ENCODE results near the gene MBLAC2. TPM values are rescaled to one million over a fixed set of nuclear protein-coding genes. Genes with fewer than 3 reads are reported as not detected.

MBLAC2 gene
- total RNA-seq, 2 donors from 2014 or later: 3.2 to 3.3 TPM

DNA sequence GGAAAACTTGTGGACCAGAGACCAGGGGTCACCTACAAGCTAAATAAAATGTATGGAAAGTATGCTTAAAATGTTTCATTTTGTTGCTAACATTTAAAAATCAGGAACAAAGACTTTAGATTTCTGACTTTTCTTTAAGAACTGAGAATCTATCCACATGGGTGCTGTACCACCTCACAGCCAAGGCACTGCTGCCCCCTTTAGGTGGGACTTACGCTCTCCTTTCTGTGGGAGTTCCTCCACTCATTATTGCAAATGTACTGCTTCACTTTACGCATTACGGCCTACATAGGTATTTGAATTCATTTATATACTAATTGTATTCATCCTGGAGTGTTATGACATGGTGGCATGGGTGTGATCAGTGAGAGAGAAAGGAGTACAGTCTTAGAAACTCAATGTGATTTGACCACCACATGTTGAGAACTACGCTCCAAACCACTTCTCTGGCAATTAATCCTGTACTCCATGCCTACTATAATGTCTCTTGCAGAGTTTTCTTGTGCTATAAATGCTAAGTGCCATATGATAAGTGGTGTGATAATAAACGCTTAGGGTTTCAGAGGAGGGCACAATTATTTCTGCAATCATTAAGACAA, 40.4 kb downstream of the MBLAC2 start:
- H3K9ac ChIP-seq (ENCODE audit: low read depth in 2 of 2, low read length in 2 of 2): no peak overlapping the region
- H3K4me3 ChIP-seq: no peak overlapping the region
- no peaks in the 10 kb centered on the region for H3K4me1 ChIP-seq
- H3K36me3 ChIP-seq: no peaks in the 10 kb centered on the region
- no peak overlapping the region for H3K27ac ChIP-seq
- peak; percentile 45 for DNase-seq
- no peaks in the 10 kb centered on the region for H3K9me3 ChIP-seq
- intact Hi-C loops (cut with DNase I): no loop called here
- peak; percentile 45 for TF ChIP-seq CTCF (IDR thresholded peaks at IDR 0.05)
- H3K27me3 ChIP-seq: no peaks in the 10 kb centered on the region

DNA sequence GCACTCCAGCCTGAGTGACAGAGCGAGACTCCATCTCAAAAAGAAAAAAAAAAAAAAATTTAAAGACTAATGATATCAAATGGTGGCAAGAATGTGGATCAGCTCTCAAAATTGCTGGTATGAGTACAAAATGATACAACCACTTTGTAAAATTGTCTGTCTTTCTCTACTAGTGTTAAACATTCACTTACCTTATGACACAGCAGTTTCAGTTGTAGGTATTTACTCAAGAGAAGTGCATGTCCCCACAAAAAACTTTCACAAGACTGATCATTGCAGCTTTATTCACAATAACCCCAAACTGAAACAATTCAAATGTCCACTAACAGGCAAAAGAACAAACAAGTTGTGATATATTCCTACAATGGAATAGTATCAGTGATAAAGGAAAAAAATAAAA, 50.3 kb downstream of the MBLAC2 start:
- no peaks in the 10 kb centered on the region for H3K36me3 ChIP-seq
- H3K4me3 ChIP-seq: no peak overlapping the region
- intact Hi-C loops (cut with DNase I): no loop called here
- no peaks in the 10 kb centered on the region for H3K9me3 ChIP-seq
- no peak for DNase-seq
- H3K4me1 ChIP-seq: no peaks in the 10 kb centered on the region
- no peak overlapping the region for H3K9ac ChIP-seq (ENCODE audit: low read depth in 2 of 2, low read length in 2 of 2)
- no peaks in the 10 kb centered on the region for H3K27me3 ChIP-seq
- TF ChIP-seq CTCF (IDR thresholded peaks at IDR 0.05): no peak
- no peak overlapping the region for H3K27ac ChIP-seq

- no peaks in the 10 kb centered on the region for H3K4me1 ChIP-seq
- H3K9me3 ChIP-seq: no peaks in the 10 kb centered on the region
- H3K9ac ChIP-seq (ENCODE audit: low read depth in 2 of 2, low read length in 2 of 2): no peak overlapping the region
- TF ChIP-seq CTCF (IDR thresholded peaks at IDR 0.05): no peak
- H3K27me3 ChIP-seq: no peaks in the 10 kb centered on the region
- no peak overlapping the region for H3K27ac ChIP-seq
- intact Hi-C loops (cut with DNase I): no loop called here
- no peaks in the 10 kb centered on the region for H3K36me3 ChIP-seq
- no peak overlapping the region for H3K4me3 ChIP-seq
- DNase-seq: no peak
Measured at GRCh38 chr5:90421136-90421535, 53.4 kb downstream of the MBLAC2 start.

DNA sequence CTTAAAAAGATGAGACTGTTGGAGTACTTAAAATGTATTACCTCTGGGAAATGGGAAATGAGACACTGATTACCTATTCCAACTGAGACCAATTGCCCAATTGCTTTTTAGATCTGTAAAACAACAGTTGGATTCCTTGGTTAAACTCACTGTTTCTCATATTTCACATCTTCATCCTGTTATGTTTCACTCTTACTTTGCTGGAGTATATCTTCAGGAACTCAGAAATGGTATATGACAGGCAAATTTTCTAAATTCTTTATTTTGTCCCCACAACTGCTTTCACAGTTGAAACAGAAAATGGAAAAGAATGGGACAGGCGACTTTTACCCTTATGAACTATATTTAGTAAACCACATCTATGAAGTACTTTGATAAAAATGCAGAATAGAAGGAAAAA, 56.4 kb downstream of the MBLAC2 start:
- no peaks in the 10 kb centered on the region for H3K4me1 ChIP-seq
- no peaks in the 10 kb centered on the region for H3K27me3 ChIP-seq
- DNase-seq: no peak
- no peak overlapping the region for H3K27ac ChIP-seq
- intact Hi-C loops (cut with DNase I): no loop called here
- H3K4me3 ChIP-seq: no peak overlapping the region
- H3K9ac ChIP-seq (ENCODE audit: low read depth in 2 of 2, low read length in 2 of 2): no peak overlapping the region
- no peak for TF ChIP-seq CTCF (IDR thresholded peaks at IDR 0.05)
- no peaks in the 10 kb centered on the region for H3K36me3 ChIP-seq
- H3K9me3 ChIP-seq: no peaks in the 10 kb centered on the region

GRCh38 chr5:90410178-90410762, 64.3 kb downstream of the MBLAC2 start:
- no peak for DNase-seq
- H3K4me1 ChIP-seq: no peaks in the 10 kb centered on the region
- intact Hi-C loops (cut with DNase I): loop anchor here (5.0 kb wide), 1 partner anchor 67 kb away; no protein-coding TSS in a partner anchor
- H3K36me3 ChIP-seq: no peaks in the 10 kb centered on the region
- no peaks in the 10 kb centered on the region for H3K27me3 ChIP-seq
- no peak for TF ChIP-seq CTCF (IDR thresholded peaks at IDR 0.05)
- H3K4me3 ChIP-seq: peak overlapping the region; percentile 43
- peak overlapping the region; percentile 80 for H3K27ac ChIP-seq
- H3K9ac ChIP-seq (ENCODE audit: low read depth in 2 of 2, low read length in 2 of 2): peak overlapping the region; percentile 90 to 99
- H3K9me3 ChIP-seq: no peaks in the 10 kb centered on the region

Data from colonic mucosa (tissue), 4 donors.